Stimulated activated CD8-positive, alpha-beta memory T cell treated with anti-CD3 and anti-CD28 coated beads, Interleukin-7, amount 100 ng/mL, for 24 hours (primary cell): ENCODE measurements around the gene TMEM52B.
"Not testable (repeated sequence)": the region's sequence is repeated elsewhere in the genome, so short reads cannot be mapped to it uniquely, and the experiment has no call there.

Experiments
- DNase-seq: peaks from one replicate; pipeline ENCODE4 v3.0.0-alpha.2; 2020; ENCODE audit warnings: low read depth

TMEM52B gene

GRCh38 chr12:10171973-10172728, 6.7 kb upstream of the TMEM52B start, which contains the start of gene OLR1:
Gene OLR1, minus strand, starts transcription at chr12:10172132. Its CDS starts 55 bp downstream, at chr12:10172077.
- DNase-seq: no peak

- DNase-seq: no peak
Measured at GRCh38 chr12:10174986-10175614, 3.7 kb upstream of the TMEM52B start.

- no peak for DNase-seq
Measured at GRCh38 chr12:10175846-10176636, 2.8 kb upstream of the TMEM52B start.

GRCh38 chr12:10179776-10180181, 947 bp downstream of the TMEM52B start:
- no peak for DNase-seq

GRCh38 chr12:10182354-10183049, 3.7 kb downstream of the TMEM52B start:
- no peak for DNase-seq

- DNase-seq: no peak
Measured at GRCh38 chr12:10184261-10184843, 5.5 kb downstream of the TMEM52B start.

GRCh38 chr12:10186299-10186698, 7.5 kb downstream of the TMEM52B start:
- DNase-seq: no peak

GRCh38 chr12:10186958-10187357, 8.1 kb downstream of the TMEM52B start:
- DNase-seq: not testable (repeated sequence)

GRCh38 chr12:10189653-10190052, 10.8 kb downstream of the TMEM52B start:
- DNase-seq: no peak

- DNase-seq: peak; percentile 10
Measured at GRCh38 chr12:10190558-10191388, 11.9 kb downstream of the TMEM52B start.

- DNase-seq: no peak
Measured at GRCh38 chr12:10191865-10192264, 13.0 kb downstream of the TMEM52B start.

GRCh38 chr12:10194160-10194670, 15.4 kb downstream of the TMEM52B start:
- no peak for DNase-seq

- no peak for DNase-seq
Measured at GRCh38 chr12:10196210-10196609, 17.4 kb downstream of the TMEM52B start.

GRCh38 chr12:10197879-10198278, 19.0 kb downstream of the TMEM52B start:
- DNase-seq: no peak

- DNase-seq: not testable (repeated sequence)
Measured at GRCh38 chr12:10204495-10204894, 25.7 kb downstream of the TMEM52B start.

GRCh38 chr12:10205220-10205807, 26.5 kb downstream of the TMEM52B start:
- no peak for DNase-seq

GRCh38 chr12:10207136-10207535, 28.3 kb downstream of the TMEM52B start:
- DNase-seq: no peak

- no peak for DNase-seq
Measured at GRCh38 chr12:10210225-10210624, 31.4 kb downstream of the TMEM52B start.

- DNase-seq: no peak
Measured at GRCh38 chr12:10211101-10211939, 32.5 kb downstream of the TMEM52B start.
